GM19240 (cell line): ENCODE results near the gene MSL3B.
"Not testable (repeated sequence)": the region's sequence is repeated elsewhere in the genome, so short reads cannot be mapped to it uniquely, and the experiment has no call there.

Source experiments
- DNase-seq: peaks from one replicate; pipeline ENCODE4 v3.0.0; 2011; ENCODE audit warnings: low spot score; ENCODE audit not compliant: insufficient read length

MSL3B gene

GRCh38 chr2:233867993-233868532 is at the start of gene MSL3B:
Gene MSL3B, minus strand, starts transcription at chr2:233868386.
- DNase-seq: peak; percentile 25

- DNase-seq: no peak
Measured at GRCh38 chr2:233917116-233917515, 48.9 kb upstream of the MSL3B start, which contains the start of gene TRPM8. Gene TRPM8, plus strand, starts transcription at chr2:233917373. Its CDS starts 9,165 bp downstream, at chr2:233926538.

GRCh38 chr2:233915128-233915527 is 46.9 kb upstream of the MSL3B start:
- no peak for DNase-seq

GRCh38 chr2:233912691-233913423 is 44.7 kb upstream of the MSL3B start:
- DNase-seq: peak; percentile 8

DNA sequence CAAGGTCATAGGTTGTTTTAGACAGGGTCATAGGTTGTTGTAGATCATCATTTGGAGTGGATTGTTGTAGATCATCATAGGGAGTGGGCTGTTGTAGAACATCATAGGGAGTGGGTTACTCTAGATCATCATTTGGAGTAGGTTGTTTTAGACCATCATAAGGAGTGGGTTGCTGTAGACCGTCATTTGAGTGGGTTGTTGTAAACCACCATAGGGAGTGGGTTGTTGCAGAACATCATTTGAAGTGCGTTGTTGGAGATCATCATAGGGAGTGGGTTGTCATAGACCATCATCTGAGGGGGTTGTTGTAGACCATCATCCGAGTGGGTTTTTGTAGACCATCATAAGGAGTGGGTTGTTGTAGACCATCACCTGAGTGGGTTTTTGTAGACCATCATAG is 39.4 kb upstream of the MSL3B start:
- no peak for DNase-seq

GRCh38 chr2:233905945-233906344 is 37.8 kb upstream of the MSL3B start:
- DNase-seq: no peak

GRCh38 chr2:233901884-233902283 is 33.7 kb upstream of the MSL3B start:
- no peak for DNase-seq

- no peak for DNase-seq
Measured at GRCh38 chr2:233901367-233901766, 33.2 kb upstream of the MSL3B start.

- not testable (repeated sequence) for DNase-seq
Measured at GRCh38 chr2:233896253-233896652, 28.1 kb upstream of the MSL3B start.

- DNase-seq: no peak
Measured at GRCh38 chr2:233892793-233893192, 24.6 kb upstream of the MSL3B start.

GRCh38 chr2:233882353-233882752 is 14.2 kb upstream of the MSL3B start:
- DNase-seq: no peak

- not testable (repeated sequence) for DNase-seq
Measured at GRCh38 chr2:233872125-233872524, 3.9 kb upstream of the MSL3B start.

- no peak for DNase-seq
Measured at GRCh38 chr2:233871432-233871831, 3.2 kb upstream of the MSL3B start.

- DNase-seq: no peak
Measured at GRCh38 chr2:233866479-233866878, 1.7 kb downstream of the MSL3B start.

- no peak for DNase-seq
Measured at GRCh38 chr2:233865838-233866237, 2.3 kb downstream of the MSL3B start.

GRCh38 chr2:233862261-233862768 is 5.9 kb downstream of the MSL3B start:
- no peak for DNase-seq

DNA sequence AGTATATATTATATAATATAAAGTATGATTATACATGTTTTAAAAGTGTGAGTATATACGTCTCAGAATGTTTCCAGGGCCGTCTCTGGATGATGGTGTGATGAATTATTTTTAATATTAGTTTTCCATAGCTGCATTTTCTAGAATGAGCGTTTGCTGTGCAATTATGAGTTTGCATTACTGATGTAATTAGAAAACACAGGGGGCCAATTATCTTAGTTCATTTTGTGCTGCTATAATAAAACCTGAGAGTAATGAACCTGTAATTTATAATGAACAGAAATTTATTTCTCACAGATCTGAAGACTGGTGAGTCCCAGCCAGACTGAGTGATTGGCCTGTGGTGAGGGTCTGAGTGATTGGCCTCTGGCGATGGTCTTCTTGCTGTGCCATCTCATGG is 9.9 kb downstream of the MSL3B start:
- no peak for DNase-seq

DNA sequence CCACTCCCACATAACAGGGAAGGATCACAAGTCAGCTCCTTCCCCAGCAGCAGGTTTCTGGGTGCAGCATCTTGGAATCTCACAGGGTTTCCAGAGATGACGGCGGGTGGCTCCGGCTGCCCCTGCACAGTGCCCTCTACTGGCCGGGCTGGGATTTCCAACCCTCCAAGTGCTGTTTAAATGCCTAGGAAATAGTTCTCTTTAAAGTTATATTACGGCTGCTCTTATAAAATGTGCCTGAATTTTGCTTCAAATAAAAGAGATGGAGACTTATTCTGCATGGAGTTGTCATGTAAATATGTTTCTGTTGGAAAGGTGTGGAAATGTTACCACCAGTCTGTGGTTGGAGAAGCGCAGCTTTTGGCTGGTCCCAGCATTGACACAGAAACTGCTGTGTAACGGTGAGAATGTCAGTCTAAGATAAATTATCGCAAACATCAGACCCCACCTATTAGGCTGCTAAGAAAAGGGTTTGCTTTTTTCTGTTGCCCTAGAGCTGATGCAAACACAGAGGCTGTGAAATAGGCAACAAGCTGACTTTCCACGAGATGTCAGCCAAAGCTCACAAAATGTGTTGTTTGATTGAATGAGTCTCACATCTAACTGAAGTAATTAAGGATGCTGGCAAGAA is 10.6 kb downstream of the MSL3B start:
- no peak for DNase-seq

DNA sequence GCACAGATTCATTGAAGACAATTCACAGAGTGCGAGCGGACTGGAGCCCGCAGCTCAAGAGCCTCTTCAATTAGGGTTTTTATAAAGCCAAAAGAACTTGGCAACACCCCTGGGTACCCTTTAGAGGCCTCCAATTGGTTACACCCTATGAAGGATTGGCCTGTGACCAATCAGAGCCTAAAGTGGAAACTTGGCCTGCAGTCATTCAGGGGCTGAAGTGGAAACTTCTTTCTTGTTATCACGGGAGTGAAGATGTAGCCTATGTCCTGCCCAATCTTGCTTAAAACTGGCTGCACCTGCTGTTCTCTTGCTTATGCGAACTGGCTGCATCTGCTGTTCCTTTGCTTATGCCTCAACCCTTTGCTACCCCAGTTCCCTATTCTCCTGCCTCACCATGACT is 12.0 kb downstream of the MSL3B start:
- DNase-seq: no peak

DNA sequence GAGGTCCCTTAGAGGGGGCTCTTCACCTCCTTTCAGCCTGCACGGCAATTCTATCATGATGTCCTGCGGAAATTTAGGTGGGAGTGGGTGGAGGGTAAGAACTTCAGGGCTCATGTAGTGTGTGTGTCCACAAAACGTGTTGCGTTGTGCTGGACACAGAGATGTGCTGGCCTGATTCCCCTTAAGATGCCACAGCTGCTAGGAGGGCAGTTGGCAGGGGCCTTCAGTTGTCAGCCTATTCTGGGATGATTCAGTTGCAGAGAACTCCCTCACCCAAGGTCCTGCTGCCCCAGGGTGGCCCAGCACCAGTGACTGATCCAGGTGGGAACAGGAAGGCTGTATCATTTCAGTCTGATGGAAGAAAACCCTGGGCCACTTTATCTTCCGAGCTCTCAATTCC is 12.8 kb downstream of the MSL3B start:
- DNase-seq: no peak

DNA sequence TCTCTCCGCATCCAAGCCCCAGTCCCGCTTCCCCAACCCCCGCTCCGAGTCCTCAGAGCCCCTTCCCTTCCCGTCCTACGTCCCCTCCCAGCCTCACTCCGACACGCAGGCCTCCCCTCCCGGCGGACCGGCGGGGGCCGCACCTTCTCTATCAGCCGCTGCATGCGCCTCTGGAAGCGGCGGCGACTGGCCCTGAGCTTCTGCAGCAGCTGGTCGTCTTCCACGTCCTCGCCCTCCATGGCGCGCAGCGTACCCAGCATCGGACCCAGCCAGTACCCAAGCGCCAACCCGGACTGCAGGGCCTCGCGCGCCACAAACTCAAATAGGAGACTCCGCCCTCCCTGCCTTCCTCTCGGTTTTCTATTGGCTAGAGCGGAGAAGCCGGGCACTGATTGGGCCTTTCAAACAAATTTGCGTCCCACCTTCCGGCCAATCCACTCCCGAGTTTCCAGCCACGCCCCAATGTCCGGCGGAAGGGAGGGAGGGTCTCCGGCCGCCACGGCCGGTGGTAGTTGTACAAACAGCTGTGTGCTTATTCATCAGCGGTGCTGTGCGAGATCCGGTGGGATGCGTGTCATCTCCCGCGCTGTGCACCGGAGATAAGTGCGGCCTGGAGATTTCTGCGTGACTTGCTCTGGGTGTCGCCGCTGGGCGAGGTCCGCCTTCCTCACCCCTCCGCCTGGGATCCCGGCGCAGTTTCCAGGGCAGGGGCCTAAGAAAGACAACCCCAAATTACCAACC is 13.8 kb downstream of the MSL3B start, which contains the start of gene HJURP:
Gene HJURP, minus strand, starts transcription at position 295 of the 741 bp plus-strand sequence. Its CDS starts 35 bp downstream, at position 260.
- DNase-seq: peak; percentile 96

- no peak for DNase-seq
Measured at GRCh38 chr2:233853883-233854240, 14.3 kb downstream of the MSL3B start.
